ENCODE measurements around the gene MPV17.

GRCh38 chr2:27284996-27285395, 37.9 kb downstream of the MPV17 start:
- TF ChIP-seq, protein P1, sequence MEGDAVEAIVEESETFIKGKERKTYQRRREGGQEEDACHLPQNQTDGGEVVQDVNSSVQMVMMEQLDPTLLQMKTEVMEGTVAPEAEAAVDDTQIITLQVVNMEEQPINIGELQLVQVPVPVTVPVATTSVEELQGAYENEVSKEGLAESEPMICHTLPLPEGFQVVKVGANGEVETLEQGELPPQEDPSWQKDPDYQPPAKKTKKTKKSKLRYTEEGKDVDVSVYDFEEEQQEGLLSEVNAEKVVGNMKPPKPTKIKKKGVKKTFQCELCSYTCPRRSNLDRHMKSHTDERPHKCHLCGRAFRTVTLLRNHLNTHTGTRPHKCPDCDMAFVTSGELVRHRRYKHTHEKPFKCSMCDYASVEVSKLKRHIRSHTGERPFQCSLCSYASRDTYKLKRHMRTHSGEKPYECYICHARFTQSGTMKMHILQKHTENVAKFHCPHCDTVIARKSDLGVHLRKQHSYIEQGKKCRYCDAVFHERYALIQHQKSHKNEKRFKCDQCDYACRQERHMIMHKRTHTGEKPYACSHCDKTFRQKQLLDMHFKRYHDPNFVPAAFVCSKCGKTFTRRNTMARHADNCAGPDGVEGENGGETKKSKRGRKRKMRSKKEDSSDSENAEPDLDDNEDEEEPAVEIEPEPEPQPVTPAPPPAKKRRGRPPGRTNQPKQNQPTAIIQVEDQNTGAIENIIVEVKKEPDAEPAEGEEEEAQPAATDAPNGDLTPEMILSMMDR (IDR thresholded peaks at IDR 0.05) = no peak
- TF ChIP-seq POLR2A (IDR thresholded peaks at IDR 0.05) = no peak

Data from adrenal gland (tissue), 5 donors.